ENCODE data around the gene PPP1R12C.

Gene PPP1R12C

DNA sequence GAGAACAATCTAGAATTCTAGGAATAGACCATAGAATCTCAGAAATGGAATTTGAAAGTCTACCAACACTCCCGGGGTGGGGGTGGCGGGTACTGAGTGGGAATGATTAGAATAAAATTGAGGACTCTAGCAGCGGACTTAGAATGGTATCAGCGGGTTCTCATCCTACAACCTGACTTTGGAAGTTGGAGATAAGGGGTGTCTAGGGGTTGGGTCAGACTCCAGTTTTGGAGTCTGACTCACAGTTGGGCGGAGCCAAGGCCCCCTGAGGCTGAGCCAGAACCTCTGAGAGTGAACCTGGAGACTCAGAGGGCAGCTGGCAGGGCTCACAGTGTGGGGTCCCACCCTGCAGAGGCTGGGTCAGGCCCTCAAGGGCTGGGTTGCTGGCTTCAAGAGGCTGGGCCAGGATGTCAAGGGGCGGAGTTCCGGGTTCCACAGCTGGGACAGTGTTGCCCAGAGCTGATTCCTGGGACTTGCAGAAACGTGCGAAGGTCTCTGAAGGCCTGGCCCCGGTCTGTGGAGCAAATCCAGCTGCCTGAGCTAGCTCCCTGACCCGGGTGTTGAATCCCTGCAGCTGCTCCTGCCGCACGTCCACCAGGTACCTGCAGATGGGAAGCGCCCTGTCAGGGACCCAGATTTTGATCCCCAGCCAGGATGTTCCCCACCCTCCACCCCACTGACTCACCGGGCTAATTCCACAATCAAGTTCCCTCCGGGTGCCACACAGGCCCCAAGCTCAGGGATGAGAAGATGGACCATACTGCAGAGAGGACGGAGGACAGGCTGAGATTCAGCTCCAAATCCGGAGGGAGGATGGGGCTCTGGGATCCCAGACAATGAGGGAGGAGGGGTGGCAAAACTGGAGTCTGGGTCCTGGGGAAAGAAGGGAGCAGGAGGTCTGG lies 41.7 kb upstream of the PPP1R12C start:
- no CpG with 5 or more reads among the region's 18 CpGs for WGBS, 2 donors (ENCODE audit: extremely low coverage in 2 of 2, insufficient read length in 2 of 2, insufficient replicate concordance in 1 of 2)

DNA sequence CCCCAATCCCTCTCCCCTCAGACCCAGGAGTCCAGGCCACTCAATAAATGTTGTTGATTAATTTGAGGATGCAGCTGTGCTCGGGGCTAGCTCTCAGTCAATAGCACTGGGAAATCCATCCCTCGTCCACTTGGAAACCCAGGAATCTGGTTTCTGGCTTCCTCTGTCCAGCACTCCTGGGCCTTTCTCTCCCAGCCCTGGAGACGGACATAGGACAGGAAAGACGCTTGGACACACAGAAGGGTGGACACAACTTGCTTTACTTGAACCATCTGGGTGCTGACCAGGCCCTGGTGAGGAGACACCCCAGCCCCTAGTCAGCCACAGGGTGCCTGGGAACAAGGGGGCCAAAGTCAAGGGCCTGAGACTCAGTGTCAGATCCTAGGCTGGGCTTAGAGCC lies 41.0 kb upstream of the PPP1R12C start:
- Histone ChIP-seq H3K36me3 (replicated peaks in 1 of 2; ENCODE audit: control insufficient read depth in 2 of 2, insufficient read depth in 2 of 2, low read length in 2 of 2) (no peaks in the 10 kb centered on the region), H2BK15ac (ENCODE audit: low read length) (no peak overlapping the region), H3K9me3 (replicated peaks in 1 of 2; ENCODE audit: control insufficient read depth in 2 of 2, insufficient read depth in 1 of 2, low read depth in 1 of 2, low read length in 2 of 2) (peaks cover 0 to 2% of the 10 kb centered on the region in 2 donors), H2BK5ac (ENCODE audit: low read length) (no peak overlapping the region), H2AK5ac (ENCODE audit: low read depth, low read length) (no peak overlapping the region), H3K14ac (ENCODE audit: low read length) (no peak overlapping the region), H3K9ac (ENCODE audit: low read depth, low read length, poor library complexity) (no peak overlapping the region), H3K4me1 (ENCODE audit: control insufficient read depth in 2 of 2, insufficient read depth in 1 of 2, low read depth in 1 of 2, low read length in 2 of 2) (peaks cover 4 to 7% of the 10 kb centered on the region in 2 donors), H3K18ac (ENCODE audit: low read length) (no peak overlapping the region), H3K23ac (ENCODE audit: low read depth, low read length, poor library complexity) (no peak overlapping the region), H3K27me3 (ENCODE audit: control insufficient read depth in 3 of 3, insufficient read depth in 3 of 3, low read depth in 1 of 3, low read length in 3 of 3) (peaks cover 7 to 33% (median 22%) of the 10 kb centered on the region in 3 experiments), H3K27ac (replicated peaks; ENCODE audit: low read length) (no peak overlapping the region), H3K4me3 (ENCODE audit: low read length in 2 of 2) (no peak overlapping the region), H4K8ac (ENCODE audit: low read depth, low read length) (no peak overlapping the region), H2BK120ac (ENCODE audit: low read depth, low read length) (no peak overlapping the region), H2AFZ (ENCODE audit: low read length) (no peak overlapping the region), H3K4me2 (ENCODE audit: insufficient read depth, low read length, poor library complexity, severe bottlenecking) (no peak overlapping the region), H3K79me1 (ENCODE audit: low read depth, low read length) (no peaks in the 10 kb centered on the region), H3K4ac (ENCODE audit: low read length) (no peak overlapping the region), H2BK12ac (ENCODE audit: low read length) (no peak overlapping the region), H4K91ac (ENCODE audit: low read depth, low read length, poor library complexity) (no peak overlapping the region)
- WGBS, 2 donors (ENCODE audit: extremely low coverage in 2 of 2, insufficient read length in 2 of 2, insufficient replicate concordance in 1 of 2): no CpG with 5 or more reads among the region's 4 CpGs
- no peak for DNase-seq (ENCODE audit: low spot score)

More for the DNA sequence above, 41.7 kb upstream of the PPP1R12C start:
- peaks cover 7 to 33% (median 22%) of the 10 kb centered on the region in 3 experiments for H3K27me3 ChIP-seq (ENCODE audit: control insufficient read depth in 3 of 3, insufficient read depth in 3 of 3, low read depth in 1 of 3, low read length in 3 of 3)
- H4K91ac ChIP-seq (ENCODE audit: low read depth, low read length, poor library complexity): no peak overlapping the region
- H3K4me2 ChIP-seq (ENCODE audit: insufficient read depth, low read length, poor library complexity, severe bottlenecking): no peak overlapping the region
- H2BK12ac ChIP-seq (ENCODE audit: low read length): no peak overlapping the region
- H3K79me1 ChIP-seq (ENCODE audit: low read depth, low read length): no peaks in the 10 kb centered on the region
- H3K18ac ChIP-seq (ENCODE audit: low read length): no peak overlapping the region
- H2BK5ac ChIP-seq (ENCODE audit: low read length): no peak overlapping the region
- no peak overlapping the region for H3K4me3 ChIP-seq (ENCODE audit: low read length in 2 of 2)
- H2BK120ac ChIP-seq (ENCODE audit: low read depth, low read length): no peak overlapping the region
- H2BK15ac ChIP-seq (ENCODE audit: low read length): no peak overlapping the region
- no peak overlapping the region for H3K14ac ChIP-seq (ENCODE audit: low read length)
- no peaks in the 10 kb centered on the region for H3K36me3 ChIP-seq (replicated peaks in 1 of 2; ENCODE audit: control insufficient read depth in 2 of 2, insufficient read depth in 2 of 2, low read length in 2 of 2)
- H3K23ac ChIP-seq (ENCODE audit: low read depth, low read length, poor library complexity): peak overlapping the region; percentile 19
- peak overlapping the region; percentile 5 for H2AK5ac ChIP-seq (ENCODE audit: low read depth, low read length)
- peaks cover 4 to 7% of the 10 kb centered on the region in 2 donors for H3K4me1 ChIP-seq (ENCODE audit: control insufficient read depth in 2 of 2, insufficient read depth in 1 of 2, low read depth in 1 of 2, low read length in 2 of 2)
- DNase-seq (ENCODE audit: low spot score): no peak
- peaks cover 0 to 2% of the 10 kb centered on the region in 2 donors for H3K9me3 ChIP-seq (replicated peaks in 1 of 2; ENCODE audit: control insufficient read depth in 2 of 2, insufficient read depth in 1 of 2, low read depth in 1 of 2, low read length in 2 of 2)
- H4K8ac ChIP-seq (ENCODE audit: low read depth, low read length): no peak overlapping the region
- no peak overlapping the region for H3K9ac ChIP-seq (ENCODE audit: low read depth, low read length, poor library complexity)
- peak overlapping the region; percentile 39 for H2AFZ ChIP-seq (ENCODE audit: low read length)
- no peak overlapping the region for H3K27ac ChIP-seq (replicated peaks; ENCODE audit: low read length)
- H3K4ac ChIP-seq (ENCODE audit: low read length): no peak overlapping the region

DNA sequence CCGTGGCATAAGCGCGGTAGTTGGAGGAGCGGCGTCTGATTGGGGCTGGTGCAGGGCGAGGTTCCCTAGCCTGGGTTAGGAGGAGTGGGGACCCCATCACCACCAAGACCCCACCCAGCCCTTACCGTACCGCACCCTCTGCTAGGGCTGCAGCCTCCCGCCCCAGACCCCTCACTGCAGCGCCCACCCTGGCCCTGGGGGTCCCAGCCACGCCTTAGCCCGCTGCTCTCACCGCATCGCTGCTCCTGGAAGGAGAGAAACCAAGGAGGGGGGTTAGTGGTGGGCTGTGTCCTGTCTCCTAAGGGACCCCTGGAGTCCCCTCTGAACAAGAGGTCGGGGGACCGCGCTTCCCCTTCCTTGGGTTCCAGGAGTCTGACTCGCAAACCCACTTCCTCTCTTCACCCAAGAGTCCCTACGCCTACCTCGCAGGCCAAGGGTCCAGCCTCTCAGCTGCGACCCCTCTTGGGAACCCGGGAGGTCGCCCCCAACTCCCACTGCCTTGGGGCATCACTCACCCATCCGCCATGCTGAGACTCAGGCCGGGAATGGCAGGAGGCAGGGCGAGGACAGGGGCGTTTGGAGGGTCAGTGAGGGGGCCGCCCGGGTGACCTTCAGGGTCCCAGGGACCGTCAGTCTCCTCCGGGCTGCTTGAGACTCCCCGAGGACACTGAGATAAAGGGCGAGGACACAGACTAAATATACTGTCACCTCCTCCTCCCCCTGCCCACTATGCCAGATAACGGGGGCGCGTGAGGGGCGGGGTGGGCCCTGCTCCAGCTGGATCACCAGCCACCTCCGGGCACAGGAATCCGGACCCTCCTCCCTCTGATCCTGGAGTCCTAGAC lies 39.8 kb upstream of the PPP1R12C start, which contains the start of gene TNNI3:
TSS of gene TNNI3 (minus strand) at position 669 of the 845 bp plus-strand sequence. CDS start at position 526, 143 bp downstream.
- Histone ChIP-seq H2BK15ac (ENCODE audit: low read length) (peak within 1 kb of the TSS; percentile 100), H3K27me3 (ENCODE audit: control insufficient read depth in 3 of 3, insufficient read depth in 3 of 3, low read depth in 1 of 3, low read length in 3 of 3) (peaks cover 7 to 30% (median 22%) of the 10 kb centered on the region in 3 experiments), H2AK5ac (ENCODE audit: low read depth, low read length) (peak within 1 kb of the TSS; percentile 90), H4K91ac (ENCODE audit: low read depth, low read length, poor library complexity) (peak within 1 kb of the TSS; percentile 85), H3K9ac (ENCODE audit: low read depth, low read length, poor library complexity) (peak within 1 kb of the TSS; percentile 77), H3K18ac (ENCODE audit: low read length) (peak within 1 kb of the TSS; percentile 98), H3K14ac (ENCODE audit: low read length) (peak within 1 kb of the TSS; percentile 6), H3K79me1 (ENCODE audit: low read depth, low read length) (no peaks in the 10 kb centered on the region), H2AFZ (ENCODE audit: low read length) (peak within 1 kb of the TSS; percentile 95), H3K23ac (ENCODE audit: low read depth, low read length, poor library complexity) (no peak within 1 kb of the TSS), H3K27ac (replicated peaks; ENCODE audit: low read length) (no peak within 1 kb of the TSS), H3K4me2 (ENCODE audit: insufficient read depth, low read length, poor library complexity, severe bottlenecking) (peak within 1 kb of the TSS; percentile 66), H2BK5ac (ENCODE audit: low read length) (peak within 1 kb of the TSS; percentile 87), H3K4ac (ENCODE audit: low read length) (no peak within 1 kb of the TSS), H2BK120ac (ENCODE audit: low read depth, low read length) (no peak within 1 kb of the TSS), H3K9me3 (replicated peaks in 1 of 2; ENCODE audit: control insufficient read depth in 2 of 2, insufficient read depth in 1 of 2, low read depth in 1 of 2, low read length in 2 of 2) (peaks cover 0 to 2% of the 10 kb centered on the region in 2 donors), H2BK12ac (ENCODE audit: low read length) (no peak within 1 kb of the TSS), H3K4me3 (ENCODE audit: low read length in 2 of 2) (peak within 1 kb of the TSS; percentile 47 to 73), H4K8ac (ENCODE audit: low read depth, low read length) (no peak within 1 kb of the TSS), H3K4me1 (ENCODE audit: control insufficient read depth in 2 of 2, insufficient read depth in 1 of 2, low read depth in 1 of 2, low read length in 2 of 2) (peaks cover 4 to 7% of the 10 kb centered on the region in 2 donors), H3K36me3 (replicated peaks in 1 of 2; ENCODE audit: control insufficient read depth in 2 of 2, insufficient read depth in 2 of 2, low read length in 2 of 2) (no peaks in the 10 kb centered on the region)
- no CpG with 5 or more reads among the region's 39 CpGs for WGBS, 2 donors (ENCODE audit: extremely low coverage in 2 of 2, insufficient read length in 2 of 2, insufficient replicate concordance in 1 of 2)
- no peak for DNase-seq (ENCODE audit: low spot score)
